Measurements from ENCODE around the gene SLC20A1.

GRCh38 chr2:112642966-112643365 lies 2.8 kb upstream of the SLC20A1 start:
- TF ChIP-seq CTCF (IDR thresholded peaks at IDR 0.05) (no peak), POLR2A (IDR thresholded peaks at IDR 0.05) (no peak)

All from uterus (tissue), 2 donors.